ENCODE data around the gene MAP3K9.
A peak's percentile ranks its signal among the peaks of the same experiment; 100 is the strongest.

The MAP3K9 gene

GRCh38 chr14:70821584-70822529, 12.5 kb upstream of the MAP3K9 start:
- DNase-seq (ENCODE audit: low read depth), result peak; percentile 38

GRCh38 chr14:70816525-70816924, 7.2 kb upstream of the MAP3K9 start:
- DNase-seq (ENCODE audit: low read depth), result no peak

- no peak for DNase-seq (ENCODE audit: low read depth)
These were observed 5.2 kb upstream of the MAP3K9 start for GRCh38 chr14:70814466-70814865.

- no peak for DNase-seq (ENCODE audit: low read depth)
These were observed 3.0 kb upstream of the MAP3K9 start for GRCh38 chr14:70812124-70812818.

GRCh38 chr14:70811578-70811977, 2.3 kb upstream of the MAP3K9 start:
- no peak for DNase-seq (ENCODE audit: low read depth)

GRCh38 chr14:70811050-70811449, 1.7 kb upstream of the MAP3K9 start:
- no peak for DNase-seq (ENCODE audit: low read depth)

GRCh38 chr14:70810621-70811020, 1.3 kb upstream of the MAP3K9 start:
- DNase-seq (ENCODE audit: low read depth), result no peak

- peak; percentile 37 for DNase-seq (ENCODE audit: low read depth)
These were observed 693 bp downstream of the MAP3K9 start for GRCh38 chr14:70808416-70809224.

GRCh38 chr14:70807898-70808415, 1.4 kb downstream of the MAP3K9 start:
- peak; percentile 27 for DNase-seq (ENCODE audit: low read depth)

- DNase-seq (ENCODE audit: low read depth), result no peak
These were observed 4.7 kb downstream of the MAP3K9 start for GRCh38 chr14:70804556-70805162.

GRCh38 chr14:70803321-70804310, 5.7 kb downstream of the MAP3K9 start:
- DNase-seq (ENCODE audit: low read depth), result no peak

GRCh38 chr14:70802379-70802778, 6.9 kb downstream of the MAP3K9 start:
- no peak for DNase-seq (ENCODE audit: low read depth)

GRCh38 chr14:70801836-70802235, 7.5 kb downstream of the MAP3K9 start:
- DNase-seq (ENCODE audit: low read depth), result no peak

GRCh38 chr14:70796551-70796950, 12.8 kb downstream of the MAP3K9 start:
- no peak for DNase-seq (ENCODE audit: low read depth)

- DNase-seq (ENCODE audit: low read depth), result no peak
These were observed 15.0 kb downstream of the MAP3K9 start for GRCh38 chr14:70794294-70794693.

- no peak for DNase-seq (ENCODE audit: low read depth)
These were observed 15.7 kb downstream of the MAP3K9 start for GRCh38 chr14:70793637-70794036.

GRCh38 chr14:70792939-70793338, 16.4 kb downstream of the MAP3K9 start:
- no peak for DNase-seq (ENCODE audit: low read depth)

- DNase-seq (ENCODE audit: low read depth), result no peak
These were observed 17.3 kb downstream of the MAP3K9 start for GRCh38 chr14:70791971-70792370.

GRCh38 chr14:70789961-70790360, 19.4 kb downstream of the MAP3K9 start:
- DNase-seq (ENCODE audit: low read depth), result no peak

GRCh38 chr14:70789361-70789760, 20.0 kb downstream of the MAP3K9 start:
- no peak for DNase-seq (ENCODE audit: low read depth)

Measured in stimulated activated CD8-positive, alpha-beta memory T cell treated with anti-CD3 and anti-CD28 coated beads, Interleukin-4, amount 100 ng/mL, for 24 hours (primary cell).